GM12873 (cell line): ENCODE measurements around the gene PTGR3.
A peak's percentile ranks its signal among the peaks of the same experiment; 100 is the strongest.

Experiments used
- TF ChIP-seq, protein P1 (sequence below): IDR thresholded peaks from 2 replicates; pipeline ENCODE4 v1.5.1; 2012; ENCODE audit warnings: low read depth, mild to moderate bottlenecking, moderate library complexity, low read length, control low read depth; ENCODE audit not compliant: insufficient read depth; ENCODE audit errors: missing control alignments

Gene PTGR3

DNA sequence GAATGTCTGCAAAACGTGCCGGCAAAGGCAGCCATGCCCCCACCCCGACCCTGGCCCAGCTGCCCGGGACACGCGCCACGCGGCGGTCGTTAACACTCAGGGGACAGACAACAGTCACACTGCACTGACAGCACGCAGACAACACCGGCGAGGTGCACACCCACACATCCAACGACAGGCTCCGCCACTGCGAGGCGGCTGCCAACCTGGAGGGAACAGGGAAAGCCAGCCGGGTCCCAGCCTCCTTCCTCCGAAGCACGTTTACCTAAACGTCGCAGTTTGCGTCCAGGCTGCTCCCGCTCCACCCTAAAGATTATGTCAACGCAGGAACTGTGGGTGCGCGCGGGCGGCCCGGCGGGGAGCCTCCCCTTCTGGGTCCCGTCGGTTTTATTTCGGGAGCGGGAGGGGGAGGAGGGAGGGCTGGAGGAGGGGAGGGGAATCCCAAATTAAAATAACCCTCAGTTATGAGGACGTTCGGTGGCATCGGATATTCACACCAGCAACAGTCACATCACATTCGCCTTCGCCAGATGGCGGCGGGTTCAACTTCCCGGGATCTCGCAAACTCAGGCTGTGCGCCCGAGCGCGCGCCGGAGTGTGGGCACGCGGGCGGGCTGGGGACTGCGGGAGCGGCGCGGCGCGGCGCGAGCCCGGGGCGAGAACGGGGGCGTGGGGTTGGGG, 644 bp downstream of the PTGR3 start:
- TF ChIP-seq, protein P1, sequence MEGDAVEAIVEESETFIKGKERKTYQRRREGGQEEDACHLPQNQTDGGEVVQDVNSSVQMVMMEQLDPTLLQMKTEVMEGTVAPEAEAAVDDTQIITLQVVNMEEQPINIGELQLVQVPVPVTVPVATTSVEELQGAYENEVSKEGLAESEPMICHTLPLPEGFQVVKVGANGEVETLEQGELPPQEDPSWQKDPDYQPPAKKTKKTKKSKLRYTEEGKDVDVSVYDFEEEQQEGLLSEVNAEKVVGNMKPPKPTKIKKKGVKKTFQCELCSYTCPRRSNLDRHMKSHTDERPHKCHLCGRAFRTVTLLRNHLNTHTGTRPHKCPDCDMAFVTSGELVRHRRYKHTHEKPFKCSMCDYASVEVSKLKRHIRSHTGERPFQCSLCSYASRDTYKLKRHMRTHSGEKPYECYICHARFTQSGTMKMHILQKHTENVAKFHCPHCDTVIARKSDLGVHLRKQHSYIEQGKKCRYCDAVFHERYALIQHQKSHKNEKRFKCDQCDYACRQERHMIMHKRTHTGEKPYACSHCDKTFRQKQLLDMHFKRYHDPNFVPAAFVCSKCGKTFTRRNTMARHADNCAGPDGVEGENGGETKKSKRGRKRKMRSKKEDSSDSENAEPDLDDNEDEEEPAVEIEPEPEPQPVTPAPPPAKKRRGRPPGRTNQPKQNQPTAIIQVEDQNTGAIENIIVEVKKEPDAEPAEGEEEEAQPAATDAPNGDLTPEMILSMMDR = peak; percentile 21

- TF ChIP-seq, protein P1 = no peak
Measured at GRCh38 chr18:75207310-75208154, 1.4 kb downstream of the PTGR3 start.

DNA sequence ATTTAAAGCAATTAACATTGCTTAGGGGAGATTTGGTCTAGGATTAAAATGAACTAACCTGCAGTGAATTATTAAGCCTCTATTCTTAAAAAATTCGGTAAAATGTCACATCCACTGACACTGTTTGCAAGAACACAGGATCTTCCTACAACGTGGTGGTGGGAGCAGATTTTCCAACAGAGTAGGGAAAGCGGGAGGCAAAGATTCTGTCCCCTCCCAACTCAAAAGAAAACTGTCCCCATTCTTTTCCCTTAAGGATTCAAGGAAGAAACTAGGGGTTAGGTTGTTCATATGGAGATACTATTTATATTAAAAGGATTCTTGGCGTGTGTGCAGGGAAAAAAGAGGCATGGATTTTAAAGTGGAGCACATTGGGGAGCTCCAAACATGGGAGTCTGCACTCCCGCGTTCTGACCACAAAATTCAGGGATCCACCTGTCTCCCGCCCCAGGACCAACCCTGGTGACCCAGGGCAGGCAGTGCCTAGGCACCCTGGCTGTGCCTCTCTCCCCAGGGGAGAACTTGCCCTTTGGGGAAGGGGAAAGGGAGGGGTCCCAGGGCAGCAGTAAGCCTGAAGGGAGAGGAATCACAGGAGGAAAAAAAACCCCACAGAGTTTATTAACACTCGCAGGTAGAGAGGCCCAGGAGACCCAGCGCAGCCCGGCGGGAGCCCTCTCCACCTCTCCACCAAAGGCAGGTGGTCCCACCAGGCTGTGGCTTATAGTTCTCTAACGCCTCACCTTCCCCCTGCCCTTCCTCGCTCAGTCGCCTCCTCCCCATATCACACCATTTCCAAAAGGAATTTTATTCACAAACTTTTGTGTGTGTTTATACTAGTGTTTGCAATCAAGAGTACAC, 2.3 kb downstream of the PTGR3 start:
- TF ChIP-seq, protein P1 = no peak

DNA sequence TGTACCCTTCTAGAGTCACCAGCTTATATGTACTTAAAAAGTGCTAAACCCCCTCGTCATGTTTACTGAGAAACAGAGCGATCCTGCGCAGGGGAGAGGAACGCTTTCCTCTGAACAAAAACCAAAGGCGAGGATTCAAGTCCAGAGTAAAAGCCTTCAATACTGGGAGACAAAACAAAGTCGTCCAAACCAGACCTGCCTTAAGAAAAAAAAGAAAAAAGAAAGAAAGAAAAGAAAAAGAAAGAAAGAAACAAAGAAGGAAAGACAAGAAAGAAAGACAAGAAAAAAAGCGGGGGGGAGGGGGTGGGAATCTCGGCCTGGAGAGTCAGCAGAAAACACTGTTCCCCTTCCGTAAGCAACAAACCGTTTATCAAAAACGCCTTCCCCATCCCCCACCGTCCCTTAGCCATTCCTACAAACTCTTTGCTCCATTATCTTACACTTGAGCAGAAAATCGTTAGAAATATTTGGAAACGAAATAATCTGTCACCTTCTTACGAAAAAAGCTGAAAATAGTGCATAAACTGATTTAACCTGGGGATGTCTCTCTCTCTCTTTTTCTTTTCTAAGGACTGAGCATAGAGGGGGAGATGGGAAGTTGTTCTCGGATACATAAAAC, 3.3 kb downstream of the PTGR3 start:
- TF ChIP-seq, protein P1 = no peak

- TF ChIP-seq, protein P1 = no peak
Measured at GRCh38 chr18:75204732-75205513, 4.0 kb downstream of the PTGR3 start.

GRCh38 chr18:75204269-75204731, 4.6 kb downstream of the PTGR3 start:
- TF ChIP-seq, protein P1 = no peak
